HS-27A (cell line): ENCODE data around the gene CFAP43.
"Not testable (repeated sequence)": the region's sequence is repeated elsewhere in the genome, so short reads cannot be mapped to it uniquely, and the experiment has no call there.

ENCODE experiments used
- DNase-seq: peaks from one replicate; pipeline ENCODE4 v3.0.0-alpha.2; 2012; ENCODE audit warnings: low read depth, missing footprints

Gene CFAP43

GRCh38 chr10:104218751-104219150 lies 13.4 kb downstream of the CFAP43 start:
- DNase-seq: no peak

- DNase-seq: no peak
These were observed 15.5 kb downstream of the CFAP43 start for GRCh38 chr10:104216631-104217030.

DNA sequence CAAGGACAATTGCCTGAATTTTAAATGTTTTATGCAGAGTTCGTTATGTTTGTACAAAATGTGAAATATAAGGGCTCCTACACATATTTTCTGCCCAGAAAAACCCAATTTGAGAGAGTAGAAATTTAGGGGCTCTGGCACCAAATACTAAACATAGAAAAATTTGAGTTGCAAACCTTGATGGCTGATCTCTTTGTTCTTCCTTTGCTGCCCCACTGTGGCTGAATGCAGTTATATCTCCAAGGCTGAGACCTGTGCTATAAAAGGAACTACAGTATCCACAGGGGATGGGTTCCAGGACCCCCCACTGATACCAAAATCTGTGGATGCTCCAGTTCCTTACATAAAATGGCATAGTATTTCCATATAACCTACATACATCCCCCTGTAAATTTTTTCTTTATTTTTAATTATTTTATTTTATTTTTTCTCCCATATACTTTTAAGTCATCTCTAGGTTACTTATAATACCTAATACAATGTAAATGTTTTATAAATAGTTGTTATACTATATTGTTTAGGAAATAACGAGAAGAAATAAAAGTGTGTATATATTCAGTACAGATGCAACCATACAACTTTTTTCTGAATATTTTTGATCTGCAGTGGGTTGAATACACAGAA lies 22.5 kb downstream of the CFAP43 start:
- no peak for DNase-seq

DNA sequence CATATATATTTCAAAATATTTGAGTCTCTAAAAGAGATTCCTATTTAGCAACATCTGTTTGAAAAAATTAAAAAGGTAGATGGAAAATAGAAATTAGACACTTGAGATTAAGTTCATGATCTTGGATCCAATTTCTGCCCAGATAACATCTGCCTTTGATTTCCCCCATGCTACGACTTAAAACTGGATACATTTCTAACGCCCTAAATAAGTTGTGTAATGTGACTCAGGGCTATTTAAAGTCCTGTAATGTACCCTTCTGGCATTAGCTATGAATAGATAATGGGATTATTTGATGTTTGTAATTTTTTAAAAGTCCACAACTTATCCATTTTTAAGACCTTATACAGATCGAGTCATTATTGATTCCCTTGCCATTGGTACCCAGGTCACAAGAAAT lies 23.4 kb downstream of the CFAP43 start:
- DNase-seq: no peak

GRCh38 chr10:104202231-104202630 lies 29.9 kb downstream of the CFAP43 start:
- no peak for DNase-seq

DNA sequence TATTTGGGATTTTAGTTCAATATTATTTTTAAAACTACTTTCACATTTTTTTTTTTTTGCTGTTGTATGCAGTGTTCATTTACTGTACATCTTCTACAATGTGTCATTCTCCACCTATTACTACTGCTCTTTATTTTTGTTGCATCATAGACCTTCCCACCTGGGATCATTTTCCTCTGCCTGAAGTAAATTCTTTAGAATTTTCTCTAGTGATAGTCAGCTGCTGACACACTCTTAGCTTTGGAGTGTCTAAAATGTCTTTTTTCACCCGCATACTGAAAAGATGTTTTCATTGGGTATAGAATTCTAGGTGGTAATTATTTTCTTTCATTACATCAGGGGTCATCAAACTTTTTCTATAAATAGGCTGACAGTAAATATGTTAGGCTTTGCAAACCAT lies 30.5 kb downstream of the CFAP43 start:
- DNase-seq: no peak

- no peak for DNase-seq
These were observed 32.6 kb downstream of the CFAP43 start for GRCh38 chr10:104199567-104199966.

DNA sequence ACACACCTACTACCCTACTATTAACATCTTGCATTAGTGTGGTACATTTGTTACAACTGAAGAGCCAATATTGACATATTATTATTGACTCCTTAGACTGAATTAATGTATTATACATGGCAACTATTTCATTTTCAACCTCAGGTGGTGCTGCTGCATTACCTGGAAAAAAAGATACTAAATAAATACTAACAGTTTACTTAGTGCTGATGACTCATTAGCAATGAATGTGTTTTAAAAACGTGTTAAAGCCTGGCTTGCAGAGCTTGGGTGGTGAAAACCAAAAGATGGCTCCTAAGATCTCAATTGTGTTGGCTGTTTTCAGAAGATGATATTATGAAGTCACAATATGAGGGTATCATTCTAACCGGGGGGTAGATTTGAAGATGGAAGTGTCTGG lies 34.8 kb downstream of the CFAP43 start:
- DNase-seq: no peak

- DNase-seq: no peak
These were observed 36.5 kb downstream of the CFAP43 start for GRCh38 chr10:104195706-104196105.

GRCh38 chr10:104193787-104194186 lies 38.4 kb downstream of the CFAP43 start:
- DNase-seq: no peak

GRCh38 chr10:104190695-104191094 lies 41.5 kb downstream of the CFAP43 start:
- DNase-seq: no peak

DNA sequence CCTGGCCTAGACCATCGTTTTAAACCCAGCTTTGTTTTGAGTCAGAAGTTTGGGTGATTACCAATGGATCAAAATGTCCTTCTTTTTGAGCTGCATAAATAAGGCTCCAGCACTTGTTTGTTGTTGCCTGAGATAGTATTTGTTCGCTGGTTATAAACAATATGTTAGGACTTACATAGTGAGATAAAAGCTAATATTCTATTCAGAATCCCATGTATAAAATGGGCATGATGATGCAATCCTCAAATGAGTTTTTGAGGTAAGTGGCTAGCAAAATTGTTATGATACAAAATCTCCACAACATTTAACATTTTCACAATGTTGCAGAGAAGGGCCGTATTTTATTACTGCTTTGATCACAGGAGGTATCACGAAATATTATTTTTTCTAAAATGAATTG lies 48.5 kb downstream of the CFAP43 start:
- no peak for DNase-seq

- not testable (repeated sequence) for DNase-seq
These were observed 58.0 kb downstream of the CFAP43 start for GRCh38 chr10:104174136-104174535.

GRCh38 chr10:104170610-104171254 lies 61.4 kb downstream of the CFAP43 start:
- DNase-seq: no peak

DNA sequence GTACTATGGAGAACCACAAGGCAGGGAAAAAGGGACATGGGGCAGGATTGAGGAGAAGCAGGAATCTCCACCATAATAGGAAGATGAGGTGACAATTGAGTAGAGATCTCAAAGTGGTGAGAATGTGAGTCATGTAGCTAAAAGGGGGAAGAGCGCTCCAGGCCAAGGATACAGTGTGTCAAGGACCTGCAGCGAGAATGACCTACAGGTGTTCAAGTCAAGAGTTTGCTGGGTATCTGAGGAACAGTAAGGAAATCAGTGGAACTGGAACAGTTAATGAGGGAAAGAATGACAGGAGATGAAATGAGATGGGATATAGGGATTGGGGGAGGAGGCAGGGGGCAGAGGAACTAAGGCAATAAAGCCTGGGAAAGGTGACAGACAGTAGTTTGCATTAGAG lies 76.6 kb downstream of the CFAP43 start:
- DNase-seq: no peak

- DNase-seq: no peak
These were observed 80.4 kb downstream of the CFAP43 start for GRCh38 chr10:104151737-104152136.

DNA sequence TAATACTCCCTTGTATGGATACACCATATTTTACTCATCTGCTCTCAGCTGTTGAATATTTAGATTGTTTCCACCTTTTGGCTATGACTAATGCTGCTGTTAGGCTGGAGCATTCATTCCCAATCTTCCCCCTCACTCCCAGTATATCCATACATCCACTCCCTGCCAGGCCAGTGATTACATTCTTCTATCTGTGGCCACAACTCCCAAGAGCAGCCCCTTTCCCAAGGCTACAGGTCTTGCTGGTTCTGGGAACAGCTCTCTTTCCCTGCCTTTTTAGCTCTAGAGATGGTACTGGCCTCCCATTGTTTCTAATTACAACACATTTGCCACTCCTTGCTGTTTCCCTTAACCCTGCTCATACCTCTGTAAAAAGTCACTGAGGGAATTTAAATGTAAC lies 82.0 kb downstream of the CFAP43 start:
- DNase-seq: no peak

DNA sequence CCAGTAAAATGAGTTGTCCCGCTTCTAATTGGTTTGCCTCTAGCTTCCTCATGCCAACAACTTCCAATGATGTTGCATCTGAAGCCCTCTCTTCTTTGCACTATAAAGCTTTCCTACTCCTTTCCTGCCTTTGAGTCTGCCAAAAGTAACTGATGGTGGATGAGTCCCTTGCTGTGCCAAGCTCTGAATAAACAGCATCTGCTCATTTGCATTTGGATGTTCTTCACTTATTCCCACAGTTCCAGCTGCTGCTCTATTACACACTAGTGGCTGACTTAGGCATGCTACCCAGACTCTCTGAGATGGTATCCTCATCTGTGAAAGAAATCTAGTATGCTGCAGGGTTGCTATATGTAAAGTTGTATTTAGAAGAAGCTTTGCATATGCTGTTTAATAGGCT lies 85.3 kb downstream of the CFAP43 start:
- no peak for DNase-seq

GRCh38 chr10:104144931-104145330 lies 87.2 kb downstream of the CFAP43 start:
- DNase-seq: no peak

DNA sequence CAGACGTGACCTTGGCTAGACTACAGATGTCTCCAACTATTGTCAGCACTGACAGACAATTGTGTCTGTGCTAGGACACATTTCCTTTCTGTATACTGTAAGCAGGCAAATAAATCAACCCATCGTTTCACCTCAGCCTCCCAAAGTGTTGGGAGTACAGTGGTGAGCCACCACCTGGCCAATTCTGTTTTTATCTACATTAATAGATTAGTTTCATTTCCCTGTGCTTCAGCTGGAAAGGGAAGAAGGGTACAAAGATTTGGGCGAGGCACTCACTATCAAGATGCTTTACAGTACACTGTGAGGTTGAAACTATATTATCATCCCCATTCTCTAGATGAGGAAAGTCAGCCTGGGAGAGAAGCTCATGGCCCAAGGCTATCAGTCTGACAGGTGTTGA lies 88.3 kb downstream of the CFAP43 start:
- DNase-seq: no peak

GRCh38 chr10:104142081-104142480 lies 90.1 kb downstream of the CFAP43 start:
- no peak for DNase-seq

- DNase-seq: no peak
These were observed 92.9 kb downstream of the CFAP43 start for GRCh38 chr10:104139221-104139620.

DNA sequence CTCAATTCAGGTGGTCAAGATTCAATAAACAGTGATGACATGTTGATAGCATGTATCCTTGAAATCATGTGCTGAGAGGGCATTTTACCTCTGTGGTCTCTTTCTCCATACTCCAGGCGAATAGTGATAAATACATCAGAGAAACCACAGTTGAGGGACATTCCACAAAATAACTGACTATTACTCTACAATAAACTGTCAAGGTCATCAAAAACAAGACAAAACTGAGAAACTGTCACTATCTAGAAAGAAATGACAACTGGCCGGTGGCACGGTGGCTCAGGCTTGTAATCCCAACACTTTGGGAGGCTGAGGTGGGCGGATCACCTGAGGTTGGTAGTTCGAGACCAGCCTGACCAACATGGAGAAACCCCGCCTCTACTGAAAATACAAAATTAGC lies 94.0 kb downstream of the CFAP43 start:
- no peak for DNase-seq

DNA sequence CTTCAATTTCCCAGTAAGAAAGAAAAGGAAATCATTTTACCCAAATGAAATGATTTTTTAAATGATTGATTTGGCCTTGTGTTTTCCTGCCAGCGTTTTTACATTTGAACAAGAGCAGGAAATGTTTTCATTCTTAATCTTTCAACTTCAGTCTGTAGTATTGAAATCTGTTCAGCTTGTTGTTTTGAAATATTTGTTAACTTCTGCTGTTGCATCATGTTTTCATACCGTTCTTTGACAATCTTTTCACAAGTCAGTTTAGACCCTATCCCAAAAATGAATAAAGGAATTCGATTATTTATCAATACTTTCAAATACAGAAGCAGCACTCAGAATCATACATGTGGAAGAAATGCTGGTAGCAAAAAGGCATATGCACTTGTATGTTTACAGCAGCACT lies 102.1 kb downstream of the CFAP43 start:
- DNase-seq: no peak
